Astrocyte of the cerebellum (primary cell): Measurements from ENCODE around the gene PILRA.

Source experiments
- DNase-seq: peaks from one replicate; pipeline ENCODE4 v3.0.0-alpha.2; 2011; ENCODE audit warnings: low read depth
- H3K4me3 ChIP-seq: 2 replicates; pipeline ENCODE4 v1.5.1; 2011; ENCODE audit warnings: mild to moderate bottlenecking, low read depth, low read length, moderate library complexity
- in situ Hi-C: cut with HindIII; loops from 2 replicates; pipeline ENCODE4 v1.10.0; 2017; ENCODE audit warnings: low sequenced_read_pairs
- TF ChIP-seq, protein P1 (sequence below): IDR thresholded peaks from 2 replicates; pipeline ENCODE4 v1.5.1; 2012; ENCODE audit warnings: low read length, low read depth, moderate library complexity, mild to moderate bottlenecking; ENCODE audit errors: missing control alignments

The PILRA gene

DNA sequence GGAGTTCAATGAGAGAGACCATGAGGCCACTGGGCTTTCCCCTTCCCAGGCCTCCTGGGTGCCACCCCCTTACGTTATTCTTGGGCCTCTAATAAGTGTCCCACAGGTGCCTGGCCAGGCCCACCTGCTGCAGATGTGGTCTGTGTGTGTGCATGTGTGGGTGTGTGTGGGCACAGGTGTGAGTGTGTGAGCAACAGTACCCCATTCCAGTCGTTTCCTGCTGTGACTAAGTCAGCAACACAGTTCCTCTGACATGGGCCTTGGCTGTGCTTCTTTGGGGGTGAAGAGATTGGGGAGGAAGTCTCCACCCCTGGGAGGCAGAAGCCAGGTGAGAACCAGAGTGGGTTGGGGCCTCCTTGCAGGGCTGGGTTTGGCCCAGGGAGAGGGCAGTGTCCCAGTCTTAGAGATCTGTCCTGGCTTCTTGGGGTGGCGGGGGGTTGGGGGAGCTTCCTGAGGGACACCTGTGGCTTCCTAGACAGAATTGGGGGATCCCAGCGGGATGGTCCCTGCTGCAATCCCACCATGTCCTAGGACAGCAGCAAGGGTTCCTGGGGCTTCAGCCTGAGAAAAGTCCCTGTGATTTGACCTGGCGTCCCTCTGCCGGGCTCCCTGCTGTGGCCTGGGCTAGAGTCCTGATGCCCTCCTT lies 19.5 kb upstream of the PILRA start:
- in situ Hi-C loops = no loop called here
- H3K4me3 ChIP-seq = no peak overlapping the region
- no peak for DNase-seq
- TF ChIP-seq, protein P1, sequence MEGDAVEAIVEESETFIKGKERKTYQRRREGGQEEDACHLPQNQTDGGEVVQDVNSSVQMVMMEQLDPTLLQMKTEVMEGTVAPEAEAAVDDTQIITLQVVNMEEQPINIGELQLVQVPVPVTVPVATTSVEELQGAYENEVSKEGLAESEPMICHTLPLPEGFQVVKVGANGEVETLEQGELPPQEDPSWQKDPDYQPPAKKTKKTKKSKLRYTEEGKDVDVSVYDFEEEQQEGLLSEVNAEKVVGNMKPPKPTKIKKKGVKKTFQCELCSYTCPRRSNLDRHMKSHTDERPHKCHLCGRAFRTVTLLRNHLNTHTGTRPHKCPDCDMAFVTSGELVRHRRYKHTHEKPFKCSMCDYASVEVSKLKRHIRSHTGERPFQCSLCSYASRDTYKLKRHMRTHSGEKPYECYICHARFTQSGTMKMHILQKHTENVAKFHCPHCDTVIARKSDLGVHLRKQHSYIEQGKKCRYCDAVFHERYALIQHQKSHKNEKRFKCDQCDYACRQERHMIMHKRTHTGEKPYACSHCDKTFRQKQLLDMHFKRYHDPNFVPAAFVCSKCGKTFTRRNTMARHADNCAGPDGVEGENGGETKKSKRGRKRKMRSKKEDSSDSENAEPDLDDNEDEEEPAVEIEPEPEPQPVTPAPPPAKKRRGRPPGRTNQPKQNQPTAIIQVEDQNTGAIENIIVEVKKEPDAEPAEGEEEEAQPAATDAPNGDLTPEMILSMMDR = no peak

DNA sequence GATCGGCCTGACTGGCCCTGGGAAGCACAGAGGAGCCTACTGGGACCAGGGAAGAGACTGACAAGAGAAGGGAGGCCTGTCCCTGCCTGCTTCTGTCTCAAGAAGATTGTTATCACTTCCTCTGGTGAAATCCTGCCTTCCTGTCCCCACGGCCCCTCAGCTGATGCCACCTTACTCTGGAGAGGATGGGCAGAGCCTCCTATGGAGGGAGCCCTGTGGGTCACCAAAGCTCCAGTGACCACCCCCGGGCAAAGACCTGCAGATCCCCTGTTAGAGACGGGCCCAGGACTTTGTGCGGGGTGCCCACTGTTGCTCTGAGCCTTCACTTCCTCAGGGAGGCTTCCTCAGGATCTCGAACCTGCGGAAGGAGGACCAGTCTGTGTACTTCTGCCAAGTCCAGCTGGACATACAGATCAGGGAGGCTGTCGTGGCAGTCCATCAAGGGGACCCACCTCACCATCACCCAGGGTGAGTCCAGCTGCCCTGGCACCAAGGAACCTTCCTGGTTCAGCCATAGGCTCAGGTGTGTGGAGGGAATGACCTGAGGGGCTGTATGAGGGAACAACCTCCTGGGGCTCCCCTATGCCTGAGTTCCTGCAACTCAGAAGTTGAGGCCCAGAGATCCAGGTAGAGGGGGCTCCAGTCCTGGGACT lies 16.7 kb upstream of the PILRA start:
- in situ Hi-C loops = no loop called here
- TF ChIP-seq, protein P1 = no peak
- no peak overlapping the region for H3K4me3 ChIP-seq
- no peak for DNase-seq

DNA sequence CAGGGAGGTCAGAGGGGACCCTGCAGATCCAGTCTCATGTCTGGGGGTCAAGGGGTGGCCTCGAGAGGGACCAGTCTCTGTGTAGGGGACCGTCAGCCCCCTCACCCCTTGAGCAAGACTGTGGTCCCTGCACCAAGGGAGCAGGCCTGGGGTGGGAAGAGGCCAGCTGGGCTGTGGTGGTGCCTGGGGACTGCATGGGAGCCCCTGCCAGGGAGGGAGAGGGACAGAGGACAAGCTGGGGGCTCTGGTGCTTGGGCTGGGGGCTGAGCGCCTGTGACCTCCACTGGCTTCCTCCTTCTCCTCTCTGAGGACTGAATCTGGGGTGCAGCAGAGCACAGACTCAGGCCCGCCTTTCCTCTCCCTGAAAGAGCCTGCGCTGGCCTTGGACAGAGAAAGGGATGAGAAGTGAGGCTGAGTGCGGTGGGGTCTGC lies 16.1 kb upstream of the PILRA start:
- TF ChIP-seq, protein P1 = no peak
- H3K4me3 ChIP-seq = no peak overlapping the region
- in situ Hi-C loops = no loop called here

GRCh38 chr7:100358027-100358856 lies 15.0 kb upstream of the PILRA start, which contains the start of gene PILRB:
Gene PILRB, plus strand, starts transcription at chr7:100358117. Its CDS starts 186 bp downstream, at chr7:100358303.
- TF ChIP-seq, protein P1 = no peak
- no peak within 1 kb of the TSS for H3K4me3 ChIP-seq
- DNase-seq = no peak
- in situ Hi-C loops = no loop called here

More for the DNA sequence above, 16.1 kb upstream of the PILRA start:
- no peak for DNase-seq

GRCh38 chr7:100358857-100359212 lies 14.5 kb upstream of the PILRA start:
- in situ Hi-C loops = no loop called here
- H3K4me3 ChIP-seq = no peak overlapping the region
- no peak for DNase-seq
- TF ChIP-seq, protein P1 = no peak

- in situ Hi-C loops = no loop called here
- no peak overlapping the region for H3K4me3 ChIP-seq
- TF ChIP-seq, protein P1 = no peak
- DNase-seq = no peak
Measured at GRCh38 chr7:100360135-100360854, 13.0 kb upstream of the PILRA start.
